Erythroblast (primary cell): ENCODE results near the gene ZACN.
"Not testable (repeated sequence)": the region's sequence is repeated elsewhere in the genome, so short reads cannot be mapped to it uniquely, and the experiment has no call there.

ENCODE experiments used
- DNase-seq, 2 experiments: peaks; one replicate each; lab custom pipeline; 2025; lab: John Stamatoyannopoulos, UW
- GATA1 ChIP-seq: IDR thresholded peaks from 2 replicates; pipeline ENCODE4 v1.6.1; 2011; ENCODE audit warnings: low read depth, mild to moderate bottlenecking, control low read depth, low read length, moderate library complexity
- POLR2A ChIP-seq: IDR thresholded peaks from 2 replicates; pipeline ENCODE4 v1.6.1; 2011; ENCODE audit warnings: mild to moderate bottlenecking, low read length

The ZACN gene

GRCh38 chr17:76078860-76079534 is at the start of gene ZACN:
Gene ZACN (plus strand): TSS chr17:76079182. CDS start chr17:76079265, 83 bp downstream.
- DNase-seq, result no peak
- TF ChIP-seq GATA1 (no peak), POLR2A (no peak)

GRCh38 chr17:76032073-76032779 is 46.8 kb upstream of the ZACN start:
- no peak for DNase-seq
- TF ChIP-seq GATA1 (no peak), POLR2A (no peak)

GRCh38 chr17:76032780-76033108 is 46.2 kb upstream of the ZACN start:
- TF ChIP-seq POLR2A, result no peak
- no peak for TF ChIP-seq GATA1
- DNase-seq, result no peak

GRCh38 chr17:76033139-76033538 is 45.8 kb upstream of the ZACN start:
- DNase-seq, result no peak
- TF ChIP-seq POLR2A (no peak), GATA1 (no peak)

GRCh38 chr17:76034428-76035350 is 44.3 kb upstream of the ZACN start:
- TF ChIP-seq GATA1 (no peak), POLR2A (peak; percentile 29)
- peak; percentile 85 to 89 for DNase-seq

DNA sequence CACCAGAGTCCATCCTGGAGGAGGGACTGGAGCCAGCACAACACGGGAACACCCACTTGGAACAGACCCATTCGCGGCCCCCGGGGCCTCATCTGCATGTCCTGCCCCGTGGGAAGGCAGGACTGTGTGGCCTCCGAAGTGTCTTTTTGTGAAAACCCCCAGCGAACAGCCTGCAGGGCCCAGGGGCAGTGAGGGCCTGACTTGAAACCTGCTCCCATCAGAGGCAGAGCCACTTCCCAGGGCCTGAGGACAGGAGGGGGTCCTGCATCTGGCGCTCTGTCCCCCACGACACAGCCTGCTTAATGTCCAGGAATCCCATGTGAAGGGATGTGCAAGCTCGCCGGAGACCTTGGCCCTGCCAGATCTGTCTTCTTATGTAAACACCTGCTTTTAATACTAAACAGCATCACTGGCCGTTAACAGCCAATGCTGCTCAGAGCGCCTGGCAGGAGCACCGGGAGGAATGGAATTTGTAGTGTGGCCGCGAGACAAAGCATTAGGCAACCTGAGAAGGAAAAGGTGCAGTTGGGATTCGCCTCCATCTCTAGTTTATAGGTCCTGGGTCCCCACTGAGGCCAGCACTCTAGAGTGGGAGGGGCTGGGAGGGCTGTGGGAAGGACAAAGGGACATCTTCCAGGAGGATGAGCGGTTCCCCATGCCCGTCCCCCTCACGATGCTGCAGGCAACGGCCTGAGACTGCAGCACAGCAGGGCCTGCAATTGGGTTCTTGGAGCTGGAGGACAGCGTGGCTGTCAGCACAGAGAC is 42.3 kb upstream of the ZACN start:
- no peak for TF ChIP-seq POLR2A
- no peak for TF ChIP-seq GATA1

GRCh38 chr17:76038050-76038449 is 40.9 kb upstream of the ZACN start:
- TF ChIP-seq POLR2A (no peak), GATA1 (no peak)
- DNase-seq, result no peak

More for the DNA sequence above, 42.3 kb upstream of the ZACN start:
- DNase-seq, result no peak

- no peak for TF ChIP-seq GATA1
- TF ChIP-seq POLR2A, result no peak
- no peak for DNase-seq
Observed at GRCh38 chr17:76039121-76039520, 39.9 kb upstream of the ZACN start.

- DNase-seq, result no peak
- TF ChIP-seq POLR2A (no peak), GATA1 (no peak)
Observed at GRCh38 chr17:76040376-76040775, 38.6 kb upstream of the ZACN start.

GRCh38 chr17:76042868-76043267 is 36.1 kb upstream of the ZACN start:
- DNase-seq, result not testable (repeated sequence)

- DNase-seq, result not testable (repeated sequence)
Observed at GRCh38 chr17:76044475-76045007, 34.4 kb upstream of the ZACN start.

DNA sequence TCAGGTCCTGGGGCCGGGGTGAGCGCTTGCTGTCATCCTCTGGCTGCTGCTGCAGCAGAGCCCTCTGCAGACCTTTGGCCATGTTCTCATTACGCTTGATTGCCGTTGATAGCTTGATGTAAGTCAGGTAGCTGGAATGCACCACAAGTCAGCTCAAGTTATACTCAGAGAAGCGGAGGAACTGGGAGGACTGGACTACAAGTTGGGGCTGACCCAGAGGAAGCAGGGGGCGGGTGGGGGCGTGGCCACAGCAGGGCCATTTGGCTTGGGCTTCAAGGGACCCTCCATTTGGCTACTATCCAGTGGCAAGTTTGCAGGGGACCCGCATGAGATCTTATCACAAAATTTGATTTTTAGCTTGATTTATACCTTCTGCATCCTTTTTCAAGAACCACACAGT is 32.9 kb upstream of the ZACN start:
- DNase-seq, result no peak

GRCh38 chr17:76048025-76048605 is 30.9 kb upstream of the ZACN start:
- TF ChIP-seq POLR2A (no peak), GATA1 (no peak)
- no peak for DNase-seq

More for the DNA sequence above, 32.9 kb upstream of the ZACN start:
- TF ChIP-seq POLR2A (no peak), GATA1 (no peak)
